AG10803 (cell line): Measurements from ENCODE around the gene KCTD16.

Experiments
- DNase-seq: peaks from one replicate; pipeline ENCODE4 v3.0.0; 2010; ENCODE audit warnings: low read depth
- H3K4me3 ChIP-seq: 2 replicates; pipeline ENCODE4 v1.5.1; 2011; ENCODE audit warnings: mild to moderate bottlenecking, low read length, control low read depth
- TF ChIP-seq, protein P1 (sequence below): conservative IDR thresholded peaks from 2 replicates; pipeline ENCODE4 v1.5.1; 2011; ENCODE audit warnings: mild to moderate bottlenecking, low read length, control low read depth, inconsistent platforms

KCTD16 gene

GRCh38 chr5:144436007-144436406 is 265.3 kb downstream of the KCTD16 start:
- no peak overlapping the region for H3K4me3 ChIP-seq
- TF ChIP-seq, protein P1, sequence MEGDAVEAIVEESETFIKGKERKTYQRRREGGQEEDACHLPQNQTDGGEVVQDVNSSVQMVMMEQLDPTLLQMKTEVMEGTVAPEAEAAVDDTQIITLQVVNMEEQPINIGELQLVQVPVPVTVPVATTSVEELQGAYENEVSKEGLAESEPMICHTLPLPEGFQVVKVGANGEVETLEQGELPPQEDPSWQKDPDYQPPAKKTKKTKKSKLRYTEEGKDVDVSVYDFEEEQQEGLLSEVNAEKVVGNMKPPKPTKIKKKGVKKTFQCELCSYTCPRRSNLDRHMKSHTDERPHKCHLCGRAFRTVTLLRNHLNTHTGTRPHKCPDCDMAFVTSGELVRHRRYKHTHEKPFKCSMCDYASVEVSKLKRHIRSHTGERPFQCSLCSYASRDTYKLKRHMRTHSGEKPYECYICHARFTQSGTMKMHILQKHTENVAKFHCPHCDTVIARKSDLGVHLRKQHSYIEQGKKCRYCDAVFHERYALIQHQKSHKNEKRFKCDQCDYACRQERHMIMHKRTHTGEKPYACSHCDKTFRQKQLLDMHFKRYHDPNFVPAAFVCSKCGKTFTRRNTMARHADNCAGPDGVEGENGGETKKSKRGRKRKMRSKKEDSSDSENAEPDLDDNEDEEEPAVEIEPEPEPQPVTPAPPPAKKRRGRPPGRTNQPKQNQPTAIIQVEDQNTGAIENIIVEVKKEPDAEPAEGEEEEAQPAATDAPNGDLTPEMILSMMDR, result no peak
- no peak for DNase-seq

DNA sequence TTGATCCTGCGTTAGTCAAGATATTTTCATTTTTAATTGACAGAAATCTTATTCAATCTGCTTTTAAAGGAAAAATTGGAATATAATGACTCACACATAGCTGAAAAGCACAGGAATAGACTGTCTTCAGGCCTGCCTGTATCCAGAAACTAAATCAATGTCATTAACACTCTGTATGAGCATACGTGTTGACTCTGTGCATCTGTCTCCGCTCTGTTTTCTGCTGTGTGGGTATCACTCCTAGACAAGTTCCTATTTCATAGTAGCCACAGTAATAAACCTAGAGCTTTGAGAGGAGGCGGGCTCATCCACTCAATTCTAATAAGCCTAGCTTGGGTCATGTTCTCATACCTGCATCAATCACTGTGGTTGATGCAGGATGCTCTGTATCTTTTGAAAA is 267.6 kb downstream of the KCTD16 start:
- DNase-seq, result no peak
- TF ChIP-seq, protein P1, result no peak
- no peak overlapping the region for H3K4me3 ChIP-seq

GRCh38 chr5:144448457-144448856 is 277.8 kb downstream of the KCTD16 start:
- H3K4me3 ChIP-seq, result no peak overlapping the region
- no peak for DNase-seq
- TF ChIP-seq, protein P1, result no peak

GRCh38 chr5:144451187-144451973 is 280.7 kb downstream of the KCTD16 start:
- DNase-seq, result peak; percentile 1
- no peak overlapping the region for H3K4me3 ChIP-seq
- TF ChIP-seq, protein P1, result no peak

DNA sequence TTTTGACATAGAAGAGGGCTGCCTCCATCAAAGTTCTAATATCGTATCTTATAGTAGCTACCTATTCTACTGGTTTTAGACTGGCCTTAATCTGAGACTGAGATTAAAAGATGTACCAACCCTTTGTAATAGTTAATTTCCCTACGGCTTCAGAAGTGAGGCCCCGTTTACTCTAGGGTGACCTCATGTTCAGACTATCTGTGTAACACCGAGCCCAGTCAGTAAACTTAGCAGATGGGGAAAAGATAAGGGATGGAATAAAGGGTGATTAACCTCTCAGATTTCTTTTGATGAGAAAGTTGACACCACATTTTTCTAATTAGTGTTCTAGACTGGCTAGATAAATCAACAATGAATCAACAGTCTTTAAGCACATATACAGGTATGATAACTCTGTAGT is 283.1 kb downstream of the KCTD16 start:
- DNase-seq, result no peak
- no peak overlapping the region for H3K4me3 ChIP-seq
- TF ChIP-seq, protein P1, result no peak

GRCh38 chr5:144457160-144457559 is 286.5 kb downstream of the KCTD16 start:
- no peak overlapping the region for H3K4me3 ChIP-seq
- DNase-seq, result no peak
- TF ChIP-seq, protein P1, result no peak

DNA sequence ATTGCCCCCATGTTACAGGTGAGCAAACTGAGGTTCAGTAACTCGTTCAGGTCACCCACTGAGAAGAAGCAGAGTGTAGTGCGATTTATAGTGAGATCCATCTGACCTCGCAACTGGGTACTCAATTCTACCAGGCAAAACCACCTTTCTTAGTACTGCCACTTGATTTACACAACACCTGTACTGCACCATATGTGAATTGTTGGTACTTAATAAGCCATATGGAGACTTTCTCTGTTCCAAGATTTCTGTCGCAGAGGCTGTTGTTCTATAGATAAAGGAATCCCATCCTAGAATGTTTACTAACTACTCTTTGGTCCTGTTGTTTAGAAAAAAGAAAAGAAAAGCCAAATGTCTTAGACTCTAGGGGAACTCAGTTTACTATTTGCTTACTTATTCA is 287.5 kb downstream of the KCTD16 start:
- DNase-seq, result no peak
- TF ChIP-seq, protein P1, result no peak

More for the DNA sequence above, 287.5 kb downstream of the KCTD16 start:
- H3K4me3 ChIP-seq, result no peak overlapping the region
